Stimulated activated CD4-positive, alpha-beta T cell treated with anti-CD3 and anti-CD28 coated beads, Interleukin-15, amount 100 ng/mL, for 24 hours (primary cell): ENCODE measurements around the gene FBXW9.
"Not testable (repeated sequence)": the region's sequence is repeated elsewhere in the genome, so short reads cannot be mapped to it uniquely, and the experiment has no call there.

Source experiments
- DNase-seq: peaks from one replicate; pipeline ENCODE4 v3.0.0-alpha.2; 2020

The FBXW9 gene

GRCh38 chr19:12696366-12697335 is at the start of gene FBXW9:
Gene FBXW9, minus strand, starts transcription at chr19:12696631. Its CDS starts 50 bp downstream, at chr19:12696581.
- peak; percentile 97 for DNase-seq

GRCh38 chr19:12745166-12745897 is 48.9 kb upstream of the FBXW9 start:
- DNase-seq = no peak

- no peak for DNase-seq
Observed at GRCh38 chr19:12737835-12738351, 41.5 kb upstream of the FBXW9 start.

- peak; percentile 86 for DNase-seq
Observed at GRCh38 chr19:12736995-12737834, 40.8 kb upstream of the FBXW9 start, which contains the start of gene GET3. Gene GET3, plus strand, starts transcription at chr19:12737497. Its CDS starts 9 bp downstream, at chr19:12737506.

- peak; percentile 79 for DNase-seq
Observed at GRCh38 chr19:12733369-12734214, 37.2 kb upstream of the FBXW9 start.

GRCh38 chr19:12731337-12731736 is 34.9 kb upstream of the FBXW9 start:
- no peak for DNase-seq

- DNase-seq = no peak
Observed at GRCh38 chr19:12730064-12730463, 33.6 kb upstream of the FBXW9 start.

- DNase-seq = no peak
Observed at GRCh38 chr19:12727745-12728433, 31.5 kb upstream of the FBXW9 start.

- no peak for DNase-seq
Observed at GRCh38 chr19:12726988-12727316, 30.5 kb upstream of the FBXW9 start.

- DNase-seq = not testable (repeated sequence)
Observed at GRCh38 chr19:12725612-12726011, 29.2 kb upstream of the FBXW9 start.

- DNase-seq = peak; percentile 87
Observed at GRCh38 chr19:12723641-12724426, 27.4 kb upstream of the FBXW9 start, which contains the start of gene TNPO2. Gene TNPO2, minus strand, starts transcription at chr19:12723932. Its CDS starts 2,955 bp downstream, at chr19:12720977.

- peak; percentile 20 for DNase-seq
Observed at GRCh38 chr19:12723381-12723640, 26.9 kb upstream of the FBXW9 start.

- DNase-seq = peak; percentile 95
Observed at GRCh38 chr19:12722566-12723380, 26.3 kb upstream of the FBXW9 start.

GRCh38 chr19:12721656-12722565 is 25.5 kb upstream of the FBXW9 start:
- peak; percentile 61 for DNase-seq

GRCh38 chr19:12720851-12721655 is 24.6 kb upstream of the FBXW9 start:
- DNase-seq = peak; percentile 27

- no peak for DNase-seq
Observed at GRCh38 chr19:12720296-12720695, 23.9 kb upstream of the FBXW9 start.

GRCh38 chr19:12715929-12716328 is 19.5 kb upstream of the FBXW9 start:
- DNase-seq = no peak
